ENCODE measurements around the gene JSRP1. TPM values are rescaled to one million over a fixed set of nuclear protein-coding genes. Genes with fewer than 3 reads are reported as not detected.

The JSRP1 gene
- total RNA-seq, 1 donor = 0.43 TPM

DNA sequence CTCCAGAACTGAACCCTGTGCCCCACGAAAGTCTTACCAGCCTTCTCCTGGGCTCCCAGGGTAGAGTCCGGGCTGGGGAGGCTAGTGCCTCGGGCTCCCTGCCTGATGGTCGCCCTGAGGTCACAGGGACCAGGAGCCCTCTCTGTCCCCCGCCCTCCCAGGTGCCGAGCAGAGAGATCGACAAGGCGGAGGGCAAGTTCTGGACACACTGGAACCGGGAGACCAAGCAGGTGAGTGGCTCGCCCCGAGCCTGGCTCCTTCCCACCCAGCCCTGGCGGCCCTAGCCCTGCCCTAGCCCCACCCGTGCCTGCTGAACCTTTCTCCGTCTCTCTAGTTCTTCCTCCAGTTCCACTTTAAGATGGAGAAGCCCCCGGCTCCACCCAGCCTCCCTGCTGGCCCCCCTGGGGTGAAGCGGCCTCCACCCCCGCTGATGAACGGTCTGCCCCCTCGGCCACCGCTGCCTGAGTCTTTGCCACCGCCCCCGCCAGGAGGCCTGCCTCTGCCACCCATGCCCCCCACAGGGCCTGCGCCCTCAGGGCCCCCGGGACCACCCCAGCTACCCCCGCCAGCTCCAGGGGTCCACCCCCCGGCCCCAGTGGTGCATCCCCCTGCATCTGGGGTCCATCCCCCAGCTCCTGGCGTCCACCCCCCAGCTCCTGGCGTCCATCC is 8.7 kb downstream of the JSRP1 start:
- TF ChIP-seq, protein P1, sequence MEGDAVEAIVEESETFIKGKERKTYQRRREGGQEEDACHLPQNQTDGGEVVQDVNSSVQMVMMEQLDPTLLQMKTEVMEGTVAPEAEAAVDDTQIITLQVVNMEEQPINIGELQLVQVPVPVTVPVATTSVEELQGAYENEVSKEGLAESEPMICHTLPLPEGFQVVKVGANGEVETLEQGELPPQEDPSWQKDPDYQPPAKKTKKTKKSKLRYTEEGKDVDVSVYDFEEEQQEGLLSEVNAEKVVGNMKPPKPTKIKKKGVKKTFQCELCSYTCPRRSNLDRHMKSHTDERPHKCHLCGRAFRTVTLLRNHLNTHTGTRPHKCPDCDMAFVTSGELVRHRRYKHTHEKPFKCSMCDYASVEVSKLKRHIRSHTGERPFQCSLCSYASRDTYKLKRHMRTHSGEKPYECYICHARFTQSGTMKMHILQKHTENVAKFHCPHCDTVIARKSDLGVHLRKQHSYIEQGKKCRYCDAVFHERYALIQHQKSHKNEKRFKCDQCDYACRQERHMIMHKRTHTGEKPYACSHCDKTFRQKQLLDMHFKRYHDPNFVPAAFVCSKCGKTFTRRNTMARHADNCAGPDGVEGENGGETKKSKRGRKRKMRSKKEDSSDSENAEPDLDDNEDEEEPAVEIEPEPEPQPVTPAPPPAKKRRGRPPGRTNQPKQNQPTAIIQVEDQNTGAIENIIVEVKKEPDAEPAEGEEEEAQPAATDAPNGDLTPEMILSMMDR (IDR thresholded peaks at IDR 0.05; ENCODE audit: insufficient read depth, low read depth, low read length) = no peak
- DNase-seq (ENCODE audit: low read depth) = no peak

DNA sequence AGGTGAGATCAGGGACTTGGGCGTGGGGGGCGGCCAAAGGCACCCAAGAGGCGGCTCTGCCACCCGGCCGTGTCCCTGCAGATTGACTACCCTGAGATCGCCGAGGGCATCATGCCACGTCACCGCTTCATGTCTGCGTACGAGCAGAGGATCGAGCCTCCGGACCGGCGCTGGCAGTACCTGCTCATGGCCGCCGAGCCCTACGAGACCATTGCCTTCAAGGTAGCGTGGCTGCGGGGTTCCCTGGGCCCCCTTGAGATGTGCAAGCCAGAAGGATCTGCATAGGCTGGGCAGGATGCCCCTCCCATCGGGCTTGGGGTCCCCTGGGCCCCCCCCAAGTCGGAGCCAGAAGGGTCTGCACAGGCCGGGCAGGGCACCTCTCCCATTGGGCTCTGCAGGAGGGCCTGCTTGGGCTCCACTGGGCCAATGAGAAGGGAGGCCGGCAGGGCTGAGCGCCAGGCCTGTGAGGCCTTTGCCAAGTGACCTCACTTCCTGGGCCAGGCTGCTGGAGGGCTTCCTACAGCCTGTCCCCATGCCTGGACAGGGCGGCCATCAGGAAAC is 9.3 kb downstream of the JSRP1 start:
- no peak for DNase-seq (ENCODE audit: low read depth)
- H3K4me3 ChIP-seq (ENCODE audit: low read depth, low read length) = no peak overlapping the region
- TF ChIP-seq, protein P1 (IDR thresholded peaks at IDR 0.05; ENCODE audit: insufficient read depth, low read depth, low read length) = no peak

More for the DNA sequence above, 8.7 kb downstream of the JSRP1 start:
- no peak overlapping the region for H3K4me3 ChIP-seq (ENCODE audit: low read depth, low read length)

DNA sequence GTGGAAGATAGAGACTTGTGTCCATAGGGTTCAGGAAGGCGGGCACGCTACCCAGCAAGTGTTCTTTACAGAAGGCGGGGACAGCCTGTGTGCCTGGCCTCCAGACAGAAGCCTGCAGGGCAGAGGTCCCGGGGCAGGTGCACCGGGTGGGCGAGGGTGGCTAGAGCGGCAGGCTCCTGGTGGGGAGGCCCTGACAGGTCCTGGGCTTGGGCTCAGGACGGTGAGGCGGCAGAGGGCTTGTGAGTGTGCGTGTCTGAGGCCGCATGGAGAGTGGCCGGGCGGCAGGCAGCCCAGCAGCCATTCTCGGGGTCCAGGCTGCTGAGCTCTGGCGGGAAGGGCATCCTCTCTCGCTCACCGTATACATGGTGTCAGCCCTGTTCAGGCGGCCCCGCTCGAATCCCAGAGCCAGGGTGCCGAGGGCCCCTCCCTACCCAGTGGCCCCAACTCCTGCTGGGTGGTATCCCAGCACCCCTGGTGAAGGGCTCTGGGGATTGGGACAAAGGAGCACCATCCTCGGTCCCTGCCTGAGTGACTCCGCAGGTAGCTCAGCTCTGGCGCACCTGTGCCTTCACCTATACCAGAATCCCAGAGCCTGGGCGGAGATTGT is 10.1 kb downstream of the JSRP1 start:
- DNase-seq (ENCODE audit: low read depth) = no peak
- TF ChIP-seq, protein P1 (IDR thresholded peaks at IDR 0.05; ENCODE audit: insufficient read depth, low read depth, low read length) = no peak
- no peak overlapping the region for H3K4me3 ChIP-seq (ENCODE audit: low read depth, low read length)

DNA sequence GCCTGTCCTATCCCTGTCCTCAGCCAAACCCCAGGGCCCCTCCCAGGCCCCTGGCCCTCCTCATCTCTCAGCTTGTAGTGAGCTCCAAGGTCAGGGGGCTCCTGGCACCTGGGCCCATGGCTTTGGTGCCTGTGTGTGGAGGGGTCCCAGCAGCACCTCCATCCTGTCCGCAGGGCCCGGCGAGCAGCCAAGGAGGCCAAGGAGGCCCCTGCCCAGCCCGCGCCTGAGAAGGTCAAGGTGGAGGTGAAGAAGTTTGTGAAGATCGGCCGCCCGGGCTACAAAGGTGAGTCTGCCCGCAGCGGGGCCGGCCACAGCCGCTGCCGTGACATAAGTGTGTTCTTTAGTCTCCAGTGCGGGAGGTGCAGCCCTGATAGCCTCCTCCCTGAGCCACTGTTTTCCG is 10.9 kb downstream of the JSRP1 start:
- TF ChIP-seq, protein P1 (IDR thresholded peaks at IDR 0.05; ENCODE audit: insufficient read depth, low read depth, low read length) = no peak

DNA sequence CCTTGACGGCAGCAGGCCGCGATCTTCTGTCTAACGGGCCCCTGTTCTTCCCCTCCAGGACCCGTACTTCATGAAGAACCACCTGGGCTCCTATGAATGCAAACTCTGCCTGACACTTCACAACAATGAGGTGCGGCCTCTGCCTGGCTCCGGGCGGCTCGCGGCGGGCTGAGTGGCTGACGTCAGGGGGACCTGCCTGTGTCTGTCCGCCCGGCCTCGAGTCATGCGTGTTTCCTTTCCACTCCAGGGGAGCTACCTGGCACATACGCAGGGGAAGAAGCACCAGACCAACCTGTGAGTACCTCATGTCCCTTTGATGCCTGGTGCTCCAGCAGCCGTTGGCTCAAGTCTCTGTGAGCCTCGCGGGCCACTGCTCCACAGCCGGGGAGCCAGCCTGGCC is 11.7 kb downstream of the JSRP1 start:
- H3K4me3 ChIP-seq (ENCODE audit: low read depth, low read length) = no peak overlapping the region
- TF ChIP-seq, protein P1 (IDR thresholded peaks at IDR 0.05; ENCODE audit: insufficient read depth, low read depth, low read length) = no peak
- no peak for DNase-seq (ENCODE audit: low read depth)

More for the DNA sequence above, 10.9 kb downstream of the JSRP1 start:
- H3K4me3 ChIP-seq (ENCODE audit: low read depth, low read length) = no peak overlapping the region
- no peak for DNase-seq (ENCODE audit: low read depth)

DNA sequence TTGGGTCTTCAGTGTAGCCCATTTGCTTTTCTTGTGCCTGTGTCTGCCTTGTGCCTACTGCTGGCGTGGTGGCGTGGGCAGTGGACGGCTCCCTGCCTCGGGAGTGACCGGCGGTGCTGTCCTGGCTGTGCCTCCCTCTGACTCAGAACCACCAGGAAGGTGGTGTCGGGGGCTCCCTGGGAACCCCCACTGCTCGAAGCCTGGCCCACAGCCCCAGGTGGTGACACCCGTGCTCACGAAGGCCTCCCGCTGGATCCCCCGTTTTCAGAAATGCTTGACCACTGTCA is 12.1 kb downstream of the JSRP1 start:
- TF ChIP-seq, protein P1 (IDR thresholded peaks at IDR 0.05; ENCODE audit: insufficient read depth, low read depth, low read length) = no peak
- no peak overlapping the region for H3K4me3 ChIP-seq (ENCODE audit: low read depth, low read length)
- no peak for DNase-seq (ENCODE audit: low read depth)
